GM19193 (cell line): ENCODE measurements around the gene MED12L.

ENCODE experiments used
- POLR2A ChIP-seq: IDR thresholded peaks from 4 replicates; pipeline ENCODE4 v1.6.1; 2011; ENCODE audit not compliant: insufficient read depth, insufficient read length; ENCODE audit errors: extremely low read depth

MED12L gene

DNA sequence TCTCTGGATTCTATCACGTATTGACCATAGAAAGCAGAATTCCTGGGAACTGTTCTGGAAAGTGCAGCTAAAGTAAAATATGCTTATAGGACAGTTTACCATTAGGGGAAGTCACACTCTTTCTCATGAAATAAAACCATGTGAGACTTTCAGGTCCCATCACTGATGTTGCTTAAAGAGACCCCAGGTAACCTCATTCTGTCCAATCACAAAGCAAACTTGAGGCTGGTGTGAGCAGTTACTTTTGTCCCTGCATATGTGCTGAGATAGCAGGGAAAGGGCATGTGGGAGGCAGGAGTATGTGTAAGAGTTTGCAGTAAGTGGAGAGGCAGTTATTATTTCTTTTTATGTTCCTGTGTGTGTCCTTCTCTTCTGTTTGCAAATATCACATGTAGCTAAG lies 215.1 kb downstream of the MED12L start:
- no peak for TF ChIP-seq POLR2A

DNA sequence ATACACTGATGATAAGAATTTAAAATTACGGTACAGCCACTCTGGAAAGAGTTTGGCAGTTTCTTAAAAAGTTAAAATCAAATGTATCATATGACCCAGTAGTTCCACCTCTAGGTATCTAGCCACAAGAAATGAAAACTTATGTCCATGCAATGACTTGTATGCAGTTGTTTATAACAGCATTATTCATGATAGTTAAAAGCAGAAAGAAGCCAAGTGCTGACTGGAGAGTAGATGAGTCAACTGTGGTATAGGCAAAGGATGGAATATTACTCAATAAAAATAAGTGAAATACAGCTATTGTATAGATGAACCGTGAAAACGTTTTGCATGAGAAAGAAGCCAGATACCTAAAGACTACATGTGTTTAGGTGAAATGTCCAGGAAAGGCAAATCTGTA lies 216.3 kb downstream of the MED12L start:
- TF ChIP-seq POLR2A: no peak

DNA sequence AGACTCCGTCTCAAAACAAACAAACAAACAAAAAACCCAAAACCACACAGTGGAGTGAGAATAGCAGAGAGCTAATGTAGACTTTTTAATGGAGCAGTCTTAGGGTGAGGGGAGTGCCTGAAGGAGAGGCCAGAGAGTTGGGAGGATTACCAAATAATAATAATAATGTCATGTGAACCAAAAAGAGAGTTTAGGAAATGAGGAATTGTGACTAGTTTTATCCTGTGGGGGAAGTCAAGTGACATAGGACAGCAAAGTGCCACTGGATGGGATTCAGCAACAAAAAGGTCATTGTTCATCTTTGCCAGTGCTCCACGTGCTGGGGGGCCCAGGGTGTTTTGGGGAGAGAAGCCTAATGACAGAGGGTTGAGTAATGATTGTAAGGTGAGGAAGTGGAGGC lies 218.3 kb downstream of the MED12L start:
- no peak for TF ChIP-seq POLR2A

DNA sequence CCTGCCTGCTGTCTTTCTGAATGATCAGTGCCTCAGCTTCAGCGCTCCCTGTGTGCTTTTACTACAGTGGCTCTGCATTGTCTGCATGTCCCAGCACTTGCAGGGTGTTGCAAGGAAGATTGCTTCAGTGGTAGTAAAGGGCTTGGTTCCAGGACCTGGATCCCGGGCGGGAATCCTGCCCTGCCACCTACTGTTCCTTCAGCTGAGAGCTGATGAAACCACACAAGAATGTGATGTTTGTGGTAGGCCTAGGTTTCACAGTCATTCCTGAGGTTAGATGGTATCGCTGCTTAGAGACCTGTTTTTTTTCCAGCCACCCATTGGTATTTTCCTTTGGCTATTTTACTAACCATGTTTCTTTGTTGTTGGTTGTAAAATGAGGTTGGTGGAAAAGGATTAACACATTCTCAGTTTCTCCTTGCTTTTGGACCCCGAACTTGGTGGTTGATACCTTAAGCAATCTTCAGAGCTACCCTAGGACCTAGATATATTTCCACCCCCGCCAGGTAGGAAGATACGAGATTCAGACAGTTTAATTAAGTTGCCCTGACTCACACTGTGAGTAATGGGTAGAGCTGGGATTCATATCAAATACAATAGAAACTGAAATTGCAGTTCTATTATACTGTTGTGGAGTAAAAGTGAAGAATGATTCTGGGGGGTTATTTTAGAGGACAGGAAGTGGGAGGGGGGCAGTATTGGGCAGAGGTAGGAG lies 219.8 kb downstream of the MED12L start:
- TF ChIP-seq POLR2A: no peak

DNA sequence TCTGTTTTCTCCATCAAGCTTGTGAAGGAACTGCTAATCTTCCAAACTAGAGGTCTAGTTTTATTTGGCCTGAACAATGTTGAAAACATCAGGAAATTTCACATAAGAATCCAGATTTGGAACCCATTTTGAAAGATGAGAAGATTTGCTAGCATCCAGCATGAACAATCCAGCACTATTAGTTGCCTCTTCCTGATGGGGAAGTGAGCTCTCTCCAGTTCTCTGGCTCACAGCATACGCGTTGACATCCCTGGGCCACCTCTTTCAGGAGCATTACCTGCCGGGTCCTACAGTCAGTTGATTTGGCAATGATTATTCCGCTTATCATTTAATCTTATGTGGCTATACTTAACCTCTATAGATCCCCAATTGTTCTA lies 220.3 kb downstream of the MED12L start:
- TF ChIP-seq POLR2A: no peak

DNA sequence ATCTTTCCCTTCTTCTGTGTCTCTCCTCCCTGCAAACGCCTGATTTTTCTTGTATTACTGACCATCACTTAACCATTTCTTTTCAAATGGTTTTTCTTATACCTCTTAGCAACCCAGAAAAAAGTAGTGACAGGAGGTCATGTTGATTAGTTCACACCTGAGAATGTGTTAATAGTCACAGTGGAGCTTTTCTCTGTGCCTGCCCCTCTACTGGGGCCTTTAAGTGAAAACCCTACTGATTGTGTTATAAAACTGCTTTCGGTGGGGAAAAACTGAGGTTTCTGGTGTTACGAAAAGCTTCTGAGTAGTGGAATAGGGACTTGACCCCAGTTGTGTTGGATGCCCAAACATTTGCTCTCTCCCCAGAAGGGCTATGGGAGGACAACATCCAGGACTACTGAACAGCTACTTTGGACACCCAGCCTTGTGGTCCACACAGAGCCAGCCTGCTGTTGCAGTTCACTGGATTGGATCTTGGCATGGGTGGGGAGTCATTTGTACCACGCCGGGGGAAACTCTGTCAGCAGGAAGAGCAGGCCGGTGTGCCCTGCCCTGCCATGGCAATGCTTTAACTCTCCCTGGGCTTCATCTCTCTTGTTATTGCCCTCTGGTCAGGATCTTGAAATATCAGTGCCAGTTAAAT lies 220.8 kb downstream of the MED12L start:
- no peak for TF ChIP-seq POLR2A

DNA sequence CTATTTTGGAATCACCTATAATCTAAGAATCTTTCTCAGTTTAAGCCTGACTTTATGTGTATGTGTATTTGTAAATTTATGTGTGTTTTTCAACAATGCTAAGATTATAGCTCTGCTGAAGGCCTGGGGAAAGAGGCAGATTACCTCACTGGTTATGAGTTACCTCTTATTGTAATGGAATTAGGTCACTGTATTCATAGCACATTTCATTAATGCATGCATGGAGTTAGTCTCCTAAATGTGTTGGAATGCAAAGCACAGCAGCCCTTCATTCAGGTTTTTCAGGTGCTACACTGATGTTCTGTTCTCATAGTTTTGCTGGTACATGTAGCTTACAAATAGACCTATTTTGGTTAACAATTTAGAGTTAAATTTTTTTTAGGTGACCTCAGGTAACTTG lies 221.7 kb downstream of the MED12L start:
- TF ChIP-seq POLR2A: no peak

DNA sequence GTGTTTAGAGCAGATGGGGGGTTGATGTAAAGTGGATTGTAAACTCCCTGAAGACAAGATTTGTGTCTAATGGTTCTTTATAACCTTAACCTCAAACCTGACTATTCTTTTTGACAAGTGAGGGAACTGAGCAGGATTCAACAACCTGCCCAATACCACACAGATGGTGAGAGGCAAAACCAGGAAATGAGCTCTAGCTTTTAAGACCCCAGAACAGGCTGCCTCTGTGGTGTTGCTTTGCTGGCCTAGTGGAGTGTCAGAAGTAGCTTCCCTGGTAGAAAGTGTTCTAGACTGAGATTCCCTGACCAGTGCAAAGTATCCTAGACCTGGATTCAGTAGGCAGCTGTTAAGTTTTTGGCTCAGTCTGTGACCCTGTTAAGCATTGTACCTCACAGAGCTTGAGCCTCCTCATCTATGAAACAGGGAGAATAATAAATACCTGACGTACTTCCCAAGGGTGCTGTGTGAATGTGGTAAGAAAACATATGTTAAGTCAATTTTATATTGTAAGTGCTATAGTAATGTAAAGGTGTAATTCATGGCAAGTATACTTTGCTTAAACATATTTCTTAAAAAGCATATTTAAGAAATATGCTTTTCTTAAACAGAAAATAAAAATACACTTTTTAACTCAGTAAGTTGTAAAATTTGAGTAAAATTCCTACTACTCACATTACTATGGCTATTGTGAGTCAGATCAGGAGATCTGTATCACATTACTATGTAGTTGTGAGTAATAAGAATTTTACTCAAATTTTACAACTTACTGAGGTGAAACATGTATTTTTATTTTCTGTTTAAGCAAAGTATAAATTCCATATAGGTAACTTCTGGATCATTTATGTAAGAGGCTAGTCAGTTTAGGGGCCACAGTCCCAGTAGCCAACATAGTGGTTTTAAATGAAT lies 222.4 kb downstream of the MED12L start:
- TF ChIP-seq POLR2A: no peak

DNA sequence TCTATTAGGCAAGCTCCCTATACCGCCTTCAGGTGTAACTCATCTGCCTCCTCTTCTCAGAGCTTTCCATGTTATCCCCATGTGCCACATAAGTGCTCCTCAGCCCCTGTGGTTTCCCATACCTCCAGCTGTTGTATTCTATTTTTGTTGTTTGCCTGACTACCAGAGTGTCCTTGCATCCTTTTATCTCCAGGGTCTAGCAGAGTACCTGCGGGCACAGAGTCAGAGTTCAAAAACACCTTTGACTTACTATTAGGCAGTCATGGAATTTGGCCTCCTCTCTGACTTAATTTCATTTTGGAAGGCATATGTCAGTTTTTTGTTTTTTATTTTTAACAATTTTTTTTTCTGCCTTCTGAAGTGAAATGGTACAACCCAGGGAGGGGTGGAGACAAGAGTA lies 224.1 kb downstream of the MED12L start:
- TF ChIP-seq POLR2A: no peak

DNA sequence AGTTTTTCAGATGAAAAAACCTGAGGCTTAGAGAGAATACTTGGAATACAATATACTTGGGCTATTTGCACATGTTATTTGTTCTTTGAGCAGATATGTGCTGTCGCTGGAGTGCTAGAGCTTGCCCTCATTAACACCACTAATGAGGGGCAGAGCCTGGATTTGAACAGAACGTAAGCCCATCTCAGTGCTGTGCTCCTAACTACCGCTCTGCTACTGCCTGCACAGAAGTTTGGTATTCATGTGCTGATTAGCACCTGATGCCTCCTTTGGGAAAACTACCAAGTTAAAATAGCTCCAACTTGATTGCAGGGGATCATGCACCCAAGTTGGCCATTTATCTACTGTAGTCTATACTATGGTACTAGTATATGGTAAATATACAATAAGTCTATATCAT lies 227.5 kb downstream of the MED12L start:
- TF ChIP-seq POLR2A: no peak

DNA sequence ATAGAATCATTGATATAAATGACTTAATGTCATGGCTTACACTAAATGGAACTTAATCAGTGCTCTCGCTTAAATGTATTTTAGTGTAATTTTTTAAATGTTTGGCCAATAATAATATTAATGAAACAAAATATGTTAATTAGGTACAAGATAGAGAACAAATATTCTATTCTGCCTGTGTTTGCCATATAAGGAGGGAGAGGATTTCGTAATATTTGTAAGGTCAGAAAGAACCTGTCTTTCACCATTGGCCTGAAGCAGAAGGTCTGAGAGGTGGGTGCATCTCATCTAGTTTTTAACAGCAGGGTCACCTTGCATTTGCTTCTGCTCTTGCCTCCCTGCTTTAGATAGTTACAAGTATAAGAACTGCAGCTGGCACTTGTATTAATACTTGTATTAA lies 228.7 kb downstream of the MED12L start:
- no peak for TF ChIP-seq POLR2A

DNA sequence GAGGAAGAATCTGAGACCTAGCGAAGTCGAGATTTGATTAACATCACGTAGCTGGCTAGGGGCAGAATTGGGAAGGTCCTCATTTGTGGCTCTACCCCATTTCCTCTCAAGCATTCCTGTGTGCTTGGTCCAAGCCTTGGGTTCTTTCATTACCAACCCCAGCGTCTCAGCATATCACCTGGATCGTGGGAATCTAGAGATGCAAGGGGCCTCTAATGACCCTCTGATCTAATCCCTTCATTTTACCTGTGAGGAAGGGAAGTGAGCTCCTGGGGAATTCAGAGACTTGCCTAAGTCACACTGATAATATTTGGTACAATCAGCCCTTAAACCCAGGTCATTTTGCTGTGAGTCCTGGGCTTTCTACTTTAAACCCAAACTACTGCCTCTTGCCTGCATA lies 229.1 kb downstream of the MED12L start:
- no peak for TF ChIP-seq POLR2A

DNA sequence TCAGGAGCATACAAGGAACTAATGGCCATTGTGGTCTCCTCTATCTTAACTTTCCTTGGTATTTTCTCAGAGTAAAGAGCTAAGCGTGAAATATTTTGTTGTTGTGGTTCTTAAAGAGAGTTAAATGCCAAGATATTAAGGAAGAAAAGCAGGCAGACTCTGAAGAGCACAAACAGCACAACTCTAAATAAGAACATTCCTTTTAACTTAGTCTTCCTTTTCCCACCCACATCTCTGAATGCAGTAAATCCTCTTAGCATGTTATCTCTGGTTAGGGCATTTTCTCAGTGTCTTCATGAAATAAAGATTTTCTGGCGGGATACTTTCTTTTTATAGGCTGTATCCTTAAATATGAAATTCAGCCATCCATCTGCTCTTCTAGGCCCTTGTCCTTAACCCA lies 229.7 kb downstream of the MED12L start:
- no peak for TF ChIP-seq POLR2A

DNA sequence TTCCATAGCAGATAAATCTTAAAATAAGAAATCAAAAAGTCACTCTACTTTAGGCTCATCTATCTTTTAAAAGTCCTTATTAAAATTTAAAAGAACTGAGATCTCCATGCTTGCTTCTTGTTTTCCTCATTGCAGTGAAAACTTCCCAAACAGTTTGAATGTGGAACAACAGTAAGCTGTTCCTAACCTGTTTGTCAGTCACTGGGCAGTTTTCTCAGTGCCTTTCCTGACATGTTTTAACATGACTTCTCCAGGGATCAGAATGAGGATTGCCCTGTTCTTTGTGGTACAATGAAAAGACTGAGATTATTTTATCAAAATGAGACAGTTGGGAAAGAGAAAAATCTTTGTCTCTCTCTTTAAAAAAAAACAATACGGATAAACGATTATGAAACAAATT lies 230.4 kb downstream of the MED12L start:
- no peak for TF ChIP-seq POLR2A

DNA sequence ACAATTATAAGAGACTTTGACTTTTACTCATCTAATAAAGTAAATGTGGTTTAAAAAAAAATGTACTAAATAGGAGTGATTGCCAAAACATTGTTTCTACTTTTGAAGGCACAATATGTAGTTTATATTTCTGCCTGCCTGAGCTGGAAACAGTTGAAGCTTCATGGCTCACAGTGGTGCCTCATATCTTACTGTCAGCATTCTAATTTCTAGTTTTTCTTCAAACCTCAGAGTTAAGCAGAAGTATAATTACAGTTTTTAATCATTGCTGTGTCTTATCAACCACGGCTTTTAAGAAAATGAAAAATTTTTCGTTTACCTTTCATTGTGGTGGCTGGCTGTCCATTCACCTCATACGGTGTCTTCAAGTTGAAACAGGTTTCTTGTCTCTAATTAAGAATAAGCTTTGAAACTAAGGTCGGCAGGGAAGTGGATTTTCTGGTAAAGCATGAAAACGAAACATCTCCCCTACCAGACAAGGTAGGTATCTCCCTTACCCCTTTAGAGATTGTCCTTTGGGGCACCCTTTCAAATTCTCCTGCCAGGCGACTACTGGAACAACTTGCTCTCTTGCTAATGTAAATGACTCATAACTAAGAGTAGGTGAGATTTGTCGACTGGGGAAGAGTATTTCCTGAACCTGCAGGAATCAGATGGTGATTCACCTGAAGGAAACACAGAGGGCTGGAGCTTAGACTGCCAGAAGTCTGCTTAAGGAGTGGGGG lies 231.0 kb downstream of the MED12L start, which contains the start of gene GPR87:
Gene GPR87 (minus strand): TSS at position 554 of the 725 bp plus-strand sequence. CDS start 16,720 bp downstream, outside the sequence.
- TF ChIP-seq POLR2A: no peak
